NCI-H2107 (cell line): ENCODE measurements around the gene MMP20.

Source experiments
- DNase-seq: peaks from one replicate; lab custom pipeline; 2025; lab: John Stamatoyannopoulos, UW

The MMP20 gene

DNA sequence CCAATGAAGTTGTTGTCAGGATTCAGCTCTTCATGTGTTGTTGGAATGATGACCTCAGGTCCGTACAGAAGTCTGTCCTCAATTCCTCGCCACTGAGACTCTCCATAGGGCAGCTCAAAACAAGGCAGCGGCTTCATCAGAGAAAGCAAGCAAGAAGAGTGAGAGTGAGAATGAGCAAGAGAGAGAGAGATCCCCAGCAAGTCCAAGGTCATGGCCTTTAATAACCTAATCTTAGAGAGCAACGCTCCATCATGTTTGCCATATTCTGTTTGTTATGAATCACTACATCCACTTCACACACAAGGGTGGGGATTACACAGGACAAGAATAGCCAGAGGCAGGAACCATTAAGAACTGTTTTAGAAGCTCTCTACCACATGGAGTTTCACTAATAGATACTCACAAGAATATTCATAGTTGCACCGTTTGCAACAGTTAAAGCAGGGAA is 71.3 kb downstream of the MMP20 start:
- no peak for DNase-seq

DNA sequence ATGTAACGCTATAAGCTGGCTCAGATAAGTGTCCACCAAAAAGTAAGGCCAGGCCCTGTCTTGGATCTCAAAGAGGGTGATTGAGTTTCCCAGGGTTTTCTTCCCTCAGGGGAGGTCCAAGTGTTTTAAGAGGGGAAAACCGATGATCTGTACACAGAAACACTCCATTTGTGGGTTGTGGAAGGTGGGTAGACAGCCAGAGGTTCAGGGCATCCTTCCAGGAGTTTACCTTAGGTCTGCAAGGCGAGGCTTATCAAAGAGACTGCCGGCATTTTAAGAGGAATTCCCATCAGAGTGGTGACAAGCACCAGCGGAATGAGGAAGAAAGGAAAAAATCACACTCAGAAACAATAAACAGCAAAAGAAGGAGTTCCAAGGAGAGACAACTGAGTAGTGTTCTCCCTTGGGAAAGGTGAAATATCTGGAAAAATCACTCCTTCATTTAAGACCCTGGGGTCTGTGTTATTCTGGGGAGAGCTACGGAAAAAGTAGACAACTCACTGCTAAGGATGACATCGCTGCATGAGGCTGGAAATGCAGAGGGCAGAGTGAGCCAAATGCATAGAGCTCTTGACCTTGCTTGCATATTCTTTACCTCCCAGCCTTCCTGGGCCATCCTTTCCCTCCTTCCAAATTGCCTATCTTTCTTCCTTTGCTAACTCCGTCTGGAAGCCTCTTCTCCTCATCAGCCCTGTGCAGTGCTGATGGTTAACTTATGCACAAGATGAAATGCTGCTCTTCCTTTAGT is 72.5 kb downstream of the MMP20 start:
- DNase-seq: no peak

DNA sequence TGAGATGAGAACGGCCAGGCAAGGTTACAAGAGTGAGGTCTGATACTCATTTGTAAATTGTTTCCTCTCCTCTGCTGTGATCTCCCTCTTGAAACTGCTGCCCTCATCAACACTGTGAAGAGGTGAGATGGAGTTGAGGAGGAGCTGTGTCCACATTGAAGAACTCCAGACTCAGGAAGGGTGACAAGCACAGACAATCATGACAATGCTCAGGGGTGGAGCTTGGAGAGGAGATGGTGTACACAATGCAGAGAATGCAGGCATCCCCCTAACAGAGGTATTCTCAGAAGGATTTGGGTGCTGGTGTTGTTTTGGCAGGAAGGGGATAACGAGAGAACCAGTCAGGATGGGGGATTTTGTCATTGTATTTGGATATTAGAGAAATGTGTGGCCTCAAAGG is 73.1 kb downstream of the MMP20 start:
- DNase-seq: no peak

DNA sequence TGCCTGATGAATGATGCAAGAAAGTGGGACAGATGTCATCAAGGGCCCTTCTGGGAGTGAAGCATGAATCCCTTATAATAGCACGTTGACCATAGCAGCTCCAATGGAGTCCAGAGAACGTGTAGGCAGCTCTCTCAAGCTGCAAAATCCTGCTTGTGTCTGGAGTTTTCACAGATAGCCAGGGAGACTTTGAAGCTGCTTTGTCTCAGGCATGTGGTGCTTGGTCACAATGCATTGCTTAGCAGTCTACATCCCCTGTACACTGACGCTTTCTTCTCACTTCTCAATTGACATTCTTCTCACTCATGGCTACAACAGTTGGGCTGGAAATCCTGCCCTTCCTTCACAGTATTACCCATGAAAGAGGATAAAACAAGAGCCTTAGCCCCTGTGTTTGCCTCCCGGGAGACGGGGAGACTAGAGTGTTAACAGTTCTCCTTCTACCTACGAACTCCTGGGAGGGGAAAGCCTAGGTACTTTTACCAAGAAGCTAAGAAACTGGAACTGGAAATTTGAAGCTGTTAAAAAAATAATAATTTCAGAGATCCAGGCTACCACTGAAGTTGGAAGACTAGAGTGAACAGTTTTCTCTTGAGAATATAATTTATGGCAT is 73.9 kb downstream of the MMP20 start:
- DNase-seq: no peak

DNA sequence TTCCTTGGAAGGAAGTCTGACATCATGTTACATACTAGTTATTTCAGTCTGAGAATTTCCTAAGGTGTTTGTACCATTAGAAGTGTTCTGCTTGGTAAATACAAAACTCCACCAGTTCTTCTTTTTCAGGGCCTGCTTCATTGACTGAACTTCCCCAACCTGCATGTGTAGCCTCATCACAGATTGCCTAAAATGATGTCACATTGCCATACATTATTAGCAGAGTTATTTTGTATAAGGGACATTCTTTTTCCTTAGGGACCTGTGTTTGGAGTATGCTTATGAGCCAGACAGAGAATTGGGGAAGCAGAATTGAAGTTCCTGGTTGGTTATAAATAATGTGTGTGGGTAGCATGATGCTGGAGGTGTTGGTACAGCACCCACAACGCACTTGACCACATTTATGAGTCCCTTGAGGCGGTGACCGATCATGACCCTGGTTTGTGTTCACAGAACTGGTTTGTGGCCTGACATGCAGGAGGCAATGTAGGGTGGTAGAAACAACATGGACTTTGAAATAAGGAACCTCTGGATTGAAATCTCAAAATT is 78.1 kb downstream of the MMP20 start:
- DNase-seq: no peak

DNA sequence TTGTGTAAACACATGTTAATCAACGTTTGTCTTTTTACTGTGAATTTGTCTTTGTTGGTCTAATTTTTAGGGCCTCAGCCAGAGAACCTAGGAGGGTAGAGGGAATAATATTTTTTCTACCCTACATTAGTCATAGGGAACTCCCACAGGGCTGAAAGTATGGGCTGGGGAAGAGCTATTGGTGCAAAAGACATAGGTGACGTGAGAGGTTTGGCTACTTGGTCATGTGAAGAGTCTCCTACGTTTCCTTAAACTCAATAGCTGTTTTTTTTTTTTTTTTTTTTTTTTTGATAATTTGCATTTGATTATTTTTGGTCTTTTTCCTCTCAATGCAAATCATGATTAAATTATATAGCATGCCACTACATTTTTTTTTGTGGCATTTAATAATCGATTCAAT is 78.7 kb downstream of the MMP20 start:
- DNase-seq: no peak

DNA sequence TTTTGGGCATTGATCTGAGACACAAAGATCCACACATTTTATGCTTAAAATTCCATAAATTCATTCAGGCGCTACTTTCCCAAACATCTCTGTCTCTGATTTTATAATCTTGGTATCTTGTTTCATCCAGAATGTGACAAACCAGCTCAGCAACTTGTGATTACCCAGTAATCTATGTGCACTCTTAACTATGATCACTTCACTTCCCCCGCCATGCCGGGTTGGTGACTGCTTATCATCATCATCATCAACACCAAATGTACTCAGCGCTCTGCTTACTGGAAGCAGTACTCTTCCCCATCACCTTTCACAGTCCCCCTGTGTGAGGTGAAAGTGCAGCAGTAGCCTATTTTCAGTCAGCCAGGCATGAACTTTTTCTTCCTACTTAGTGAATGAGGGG is 79.4 kb downstream of the MMP20 start:
- no peak for DNase-seq

DNA sequence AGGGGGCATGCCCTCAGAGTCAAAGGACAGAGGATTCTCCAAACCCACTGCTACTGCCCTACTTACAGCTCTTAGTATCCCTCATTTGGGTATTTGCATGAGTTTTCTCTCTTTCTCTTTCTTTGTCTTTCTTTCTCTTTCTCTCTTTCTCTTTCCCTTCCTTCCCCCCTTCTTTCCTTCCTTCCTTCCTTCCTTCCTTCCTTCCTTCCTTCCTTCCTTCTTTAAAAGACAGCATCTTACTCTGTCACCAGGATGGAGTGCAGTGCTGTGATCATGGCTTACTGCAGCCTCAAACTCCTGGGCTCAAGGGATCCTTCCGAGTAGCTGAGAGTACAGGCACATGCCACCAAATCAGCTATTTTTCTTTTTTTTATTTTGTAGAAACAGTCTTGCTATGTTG is 80.5 kb downstream of the MMP20 start:
- no peak for DNase-seq

DNA sequence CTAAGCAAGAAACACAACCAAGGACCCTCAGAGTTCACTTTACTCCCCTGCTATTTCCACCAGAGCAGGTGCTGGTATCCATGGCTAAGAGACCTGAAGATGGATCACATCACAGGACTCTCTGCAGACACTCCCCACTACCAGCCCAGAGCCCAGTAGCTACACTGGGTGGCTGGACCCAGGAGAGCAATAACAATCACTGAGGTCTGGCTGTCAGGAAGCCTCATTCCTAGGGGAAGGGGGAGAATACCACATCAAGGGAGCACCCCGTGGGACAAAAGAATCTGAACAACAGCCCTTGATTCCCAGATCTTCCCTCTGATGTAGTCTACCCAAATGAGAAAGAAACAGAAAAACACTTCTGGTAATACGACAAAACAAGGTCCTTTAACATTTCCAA is 85.6 kb downstream of the MMP20 start:
- no peak for DNase-seq

DNA sequence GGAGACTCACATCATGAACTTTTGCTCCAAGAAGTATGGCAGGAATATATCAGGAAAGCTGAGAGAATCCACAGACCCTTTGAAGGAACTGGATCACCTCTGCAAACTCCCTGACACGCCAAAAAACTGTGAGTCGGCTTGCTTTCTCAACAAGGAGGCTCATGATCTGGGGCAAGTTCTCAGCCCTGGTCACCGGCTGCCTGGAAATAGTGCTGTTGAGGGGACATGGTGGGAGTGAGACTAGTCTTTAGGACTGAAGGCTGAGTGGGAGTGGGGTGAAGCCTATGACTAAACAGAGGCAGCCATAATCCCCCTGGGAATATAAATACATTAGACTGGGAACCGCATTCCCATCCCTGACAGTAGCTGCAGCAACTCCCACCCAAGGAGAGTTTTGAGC is 86.2 kb downstream of the MMP20 start:
- no peak for DNase-seq

DNA sequence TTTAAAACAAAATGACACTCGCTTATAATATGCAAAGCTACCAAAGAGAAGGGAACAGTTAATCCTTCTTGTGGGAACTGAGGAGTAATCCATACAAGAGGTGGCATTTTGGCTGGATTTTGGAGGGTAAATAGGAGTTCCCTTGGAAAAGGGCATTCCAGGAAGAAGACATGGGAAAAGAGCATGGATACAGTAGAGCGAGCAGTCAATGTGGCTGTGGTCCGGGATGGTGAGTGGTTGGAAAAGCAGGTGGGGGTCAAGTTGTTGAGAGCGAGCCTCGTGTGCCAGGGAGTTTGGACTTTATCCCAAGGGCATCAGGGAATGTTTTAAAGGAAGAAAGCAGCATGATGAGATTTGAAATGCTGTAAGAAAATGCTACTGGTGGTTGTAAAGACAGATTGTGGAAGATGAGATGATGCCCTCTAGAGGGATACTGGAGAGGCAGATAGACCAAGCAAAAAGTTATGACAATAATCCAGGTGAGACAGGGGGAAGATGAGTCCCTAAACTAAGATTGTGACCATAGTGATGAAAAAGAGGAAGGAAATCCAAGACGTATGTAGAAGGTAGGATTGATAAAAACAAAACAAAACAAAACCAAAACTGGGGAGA is 90.8 kb downstream of the MMP20 start:
- DNase-seq: no peak

DNA sequence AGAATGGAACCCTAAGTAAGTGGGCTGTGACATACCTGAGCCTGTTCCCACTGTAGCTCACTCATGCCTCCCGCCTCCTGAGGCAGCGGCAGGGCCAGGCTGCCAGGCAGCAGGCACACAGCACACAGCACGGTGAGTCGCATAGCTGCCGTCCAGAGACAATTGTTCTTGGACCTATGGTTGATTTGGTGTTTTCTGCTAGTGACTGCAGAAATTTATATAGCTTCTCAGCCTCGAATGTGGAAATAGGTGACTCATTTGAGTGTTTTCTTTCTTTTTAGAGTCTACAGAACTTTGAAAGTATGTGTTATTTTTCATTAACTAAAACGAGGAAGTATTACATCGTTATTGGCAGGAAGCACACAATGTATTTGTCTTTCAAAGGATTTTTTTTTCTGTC is 94.6 kb downstream of the MMP20 start, which contains the start of gene MMP7:
Gene MMP7 (minus strand): TSS at position 190 of the 400 bp plus-strand sequence. CDS start 47 bp downstream, at position 143.
- no peak for DNase-seq

DNA sequence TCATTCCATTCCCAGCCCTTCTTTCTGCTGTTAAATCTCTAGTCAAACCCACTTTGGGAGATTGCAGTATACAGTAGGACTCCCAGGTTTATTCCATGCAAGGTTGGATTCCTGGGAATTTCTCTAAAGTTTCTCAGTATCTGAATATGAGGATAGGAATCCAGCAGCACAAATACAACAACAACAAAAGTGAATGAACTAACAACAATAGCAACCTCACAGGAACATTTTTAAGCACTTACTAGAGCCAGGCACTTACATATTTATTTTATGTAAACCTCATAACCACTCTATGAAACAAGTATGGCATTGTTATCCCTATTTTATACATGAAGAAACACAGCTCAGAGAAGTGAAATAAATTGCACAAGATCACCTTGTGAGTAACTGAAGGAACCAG is 96.5 kb downstream of the MMP20 start:
- DNase-seq: no peak

DNA sequence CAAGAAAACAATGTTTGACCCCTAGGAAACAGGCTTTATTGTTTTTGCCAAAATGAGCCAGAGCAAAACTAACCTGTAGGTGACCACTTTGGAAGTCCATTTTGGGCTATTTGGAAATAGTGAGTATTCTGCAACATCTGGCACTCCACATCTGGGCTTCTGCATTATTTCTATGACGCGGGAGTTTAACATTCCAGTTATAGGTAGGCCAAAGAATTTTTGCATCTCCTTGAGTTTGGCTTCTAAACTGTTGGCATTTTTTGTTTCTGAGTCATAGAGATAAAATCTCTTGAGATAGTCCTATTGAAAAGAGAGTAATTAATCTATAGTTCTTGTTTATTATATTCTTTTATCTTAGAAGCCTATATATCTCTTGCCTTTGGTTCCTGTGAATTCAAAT is 97.4 kb downstream of the MMP20 start:
- no peak for DNase-seq

DNA sequence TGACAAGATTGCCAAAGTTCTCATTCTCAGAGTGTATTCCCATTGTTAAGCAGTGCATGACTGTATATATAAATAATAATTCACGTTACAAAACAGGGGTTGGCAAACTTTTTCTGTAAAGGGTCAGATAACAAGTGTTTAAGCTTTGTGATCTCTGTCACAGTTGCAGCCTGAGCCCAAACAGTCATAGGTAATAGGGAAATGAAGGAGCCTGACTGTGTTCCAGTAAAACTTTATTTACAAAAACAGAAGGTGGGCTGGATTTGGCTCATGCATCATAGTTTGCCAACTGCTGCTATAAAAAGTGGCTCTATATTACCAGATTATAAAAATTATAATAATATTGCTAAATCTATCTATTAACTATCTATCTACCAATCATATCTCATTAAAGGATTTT is 98.1 kb downstream of the MMP20 start:
- no peak for DNase-seq
